Endodermal cell (in vitro differentiated cells): ENCODE results near the gene CC2D2A. TPM values are rescaled to one million over a fixed set of nuclear protein-coding genes. Genes with fewer than 3 reads are reported as not detected.

Source experiments
- DNase-seq: peaks from one replicate; pipeline ENCODE4 v3.0.0-alpha.2; 2017
- H3K27ac ChIP-seq: 2 replicates; pipeline ENCODE4 v1.5.1; 2013; ENCODE audit warnings: mild to moderate bottlenecking, low read depth, low read length, moderate library complexity
- H3K27me3 ChIP-seq: 2 replicates; pipeline ENCODE4 v1.6.1; 2013; ENCODE audit warnings: mild to moderate bottlenecking, low read length, moderate library complexity; ENCODE audit not compliant: insufficient read depth, control insufficient read depth, poor library complexity, severe bottlenecking
- H3K36me3 ChIP-seq: 2 replicates; pipeline ENCODE4 v1.7.0; 2013; ENCODE audit warnings: mild to moderate bottlenecking, low read length, moderate library complexity; ENCODE audit not compliant: control insufficient read depth, insufficient read depth
- H3K4me1 ChIP-seq: one replicate; pipeline ENCODE4 v1.7.0; 2013; ENCODE audit warnings: low read length; ENCODE audit not compliant: control insufficient read depth, insufficient read depth
- H3K4me3 ChIP-seq: 2 replicates; pipeline ENCODE4 v1.5.1; 2013; ENCODE audit warnings: mild to moderate bottlenecking, low read length, moderate library complexity
- H3K9ac ChIP-seq: 2 replicates; pipeline ENCODE4 v1.6.1; 2013; ENCODE audit warnings: mild to moderate bottlenecking, low read length, moderate library complexity; ENCODE audit not compliant: poor library complexity, severe bottlenecking; ENCODE audit errors: extremely low read depth
- H3K9me3 ChIP-seq: 2 replicates; pipeline ENCODE4 v1.6.1; 2013; ENCODE audit warnings: mild to moderate bottlenecking, low read length, moderate library complexity; ENCODE audit not compliant: control insufficient read depth
- H3K27ac Mint-ChIP-seq: 2 replicates; pipeline ENCODE4 v1.8.0; 2020; ENCODE audit warnings: mixed read lengths
- H3K27me3 Mint-ChIP-seq: 2 replicates; pipeline ENCODE4 v1.8.0; 2021; ENCODE audit warnings: mild to moderate bottlenecking, mixed read lengths; ENCODE audit not compliant: insufficient read depth
- H3K36me3 Mint-ChIP-seq: 2 replicates; pipeline ENCODE4 v1.8.0; 2020; ENCODE audit warnings: low read depth, mixed read lengths
- H3K4me1 Mint-ChIP-seq: 2 replicates; pipeline ENCODE4 v1.8.0; 2020; ENCODE audit warnings: mixed read lengths
- H3K4me3 Mint-ChIP-seq: 2 replicates; pipeline ENCODE4 v1.8.0; 2020; ENCODE audit warnings: mild to moderate bottlenecking, moderate library complexity, mixed read lengths
- H3K9me3 Mint-ChIP-seq: 2 replicates; pipeline ENCODE4 v1.8.0; 2020; ENCODE audit warnings: mild to moderate bottlenecking, mixed read lengths
- WGBS, 2 experiments: methylation state at CpG; one replicate each; pipeline versions ENCODE4 v1.1.5 to v1.1.7; 2013; ENCODE audit warnings: missing lambda C conversion rate in 2 of 2, mixed read lengths in 1 of 2; ENCODE audit not compliant: insufficient coverage in 1 of 2, insufficient read length in 1 of 2; 5-methylcytosine and 5-hydroxymethylcytosine counted together
- total RNA-seq, 2 donors: library from RNA; stranded (reverse); fragmentation: NEBNext Ultra II Directional in 1 of 2; extraction: Animal tissue kit (Norgen Biotek cat#: 25700) in 1 of 2; gene quantifications; 2 replicates in 1 of 2; 3 replicates in 1 of 2; pipeline ENCODE4 v1.2.1, GENCODE V29; 2021
- TF ChIP-seq, protein P1 (sequence below): fragments of 200-600 bp; sonication (generic); conservative IDR thresholded peaks from 2 replicates; pipeline ENCODE4 v1.5.0; 2021; ENCODE audit warnings: antibody characterized with exemption, mild to moderate bottlenecking

The CC2D2A gene
- total RNA-seq, 2 donors from 2014 or later, result 12.3 to 25.2 TPM

DNA sequence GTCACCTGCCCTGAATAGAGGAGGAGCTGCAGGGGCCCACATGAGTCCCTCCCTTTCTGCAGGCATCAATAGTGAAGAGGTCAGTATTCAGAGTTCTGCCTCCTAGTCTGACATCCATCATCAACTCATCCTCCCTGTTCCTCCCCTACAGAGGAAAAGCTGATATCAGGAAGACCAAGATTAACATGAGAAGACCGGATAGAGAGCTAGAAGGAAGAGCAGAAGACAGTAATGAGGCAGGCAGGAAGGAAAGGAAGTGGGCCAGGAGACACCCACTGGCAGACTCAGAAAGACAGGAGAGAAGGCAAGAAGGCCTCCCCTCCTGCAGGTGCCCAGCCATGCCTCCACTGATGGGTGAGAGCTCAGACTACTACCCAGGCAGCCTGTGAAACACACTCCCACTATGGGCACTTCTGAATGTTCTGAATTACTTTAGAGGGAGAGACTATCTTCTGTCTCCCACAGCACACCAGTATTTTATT is 74.6 kb downstream of the CC2D2A start:
- no peaks in the 10 kb centered on the region for H3K36me3 ChIP-seq
- no peak overlapping the region for H3K4me3 Mint-ChIP-seq
- WGBS, 2 experiments, result 63 to 73% methylated on average over 1 of the region's 1 CpG
- no peaks in the 10 kb centered on the region for H3K27me3 ChIP-seq
- peaks cover 9% of the 10 kb centered on the region for H3K4me1 Mint-ChIP-seq
- TF ChIP-seq, protein P1, sequence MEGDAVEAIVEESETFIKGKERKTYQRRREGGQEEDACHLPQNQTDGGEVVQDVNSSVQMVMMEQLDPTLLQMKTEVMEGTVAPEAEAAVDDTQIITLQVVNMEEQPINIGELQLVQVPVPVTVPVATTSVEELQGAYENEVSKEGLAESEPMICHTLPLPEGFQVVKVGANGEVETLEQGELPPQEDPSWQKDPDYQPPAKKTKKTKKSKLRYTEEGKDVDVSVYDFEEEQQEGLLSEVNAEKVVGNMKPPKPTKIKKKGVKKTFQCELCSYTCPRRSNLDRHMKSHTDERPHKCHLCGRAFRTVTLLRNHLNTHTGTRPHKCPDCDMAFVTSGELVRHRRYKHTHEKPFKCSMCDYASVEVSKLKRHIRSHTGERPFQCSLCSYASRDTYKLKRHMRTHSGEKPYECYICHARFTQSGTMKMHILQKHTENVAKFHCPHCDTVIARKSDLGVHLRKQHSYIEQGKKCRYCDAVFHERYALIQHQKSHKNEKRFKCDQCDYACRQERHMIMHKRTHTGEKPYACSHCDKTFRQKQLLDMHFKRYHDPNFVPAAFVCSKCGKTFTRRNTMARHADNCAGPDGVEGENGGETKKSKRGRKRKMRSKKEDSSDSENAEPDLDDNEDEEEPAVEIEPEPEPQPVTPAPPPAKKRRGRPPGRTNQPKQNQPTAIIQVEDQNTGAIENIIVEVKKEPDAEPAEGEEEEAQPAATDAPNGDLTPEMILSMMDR, result no peak
- H3K9ac ChIP-seq, result no peak overlapping the region
- peak overlapping the region; percentile 16 for H3K27ac ChIP-seq
- no peaks in the 10 kb centered on the region for H3K9me3 Mint-ChIP-seq
- no peak overlapping the region for H3K4me3 ChIP-seq
- DNase-seq, result no peak
- no peaks in the 10 kb centered on the region for H3K9me3 ChIP-seq
- H3K36me3 Mint-ChIP-seq, result peaks cover 17% of the 10 kb centered on the region
- H3K4me1 ChIP-seq, result peaks cover 2% of the 10 kb centered on the region
- no peak overlapping the region for H3K27ac Mint-ChIP-seq
- H3K27me3 Mint-ChIP-seq, result no peaks in the 10 kb centered on the region

DNA sequence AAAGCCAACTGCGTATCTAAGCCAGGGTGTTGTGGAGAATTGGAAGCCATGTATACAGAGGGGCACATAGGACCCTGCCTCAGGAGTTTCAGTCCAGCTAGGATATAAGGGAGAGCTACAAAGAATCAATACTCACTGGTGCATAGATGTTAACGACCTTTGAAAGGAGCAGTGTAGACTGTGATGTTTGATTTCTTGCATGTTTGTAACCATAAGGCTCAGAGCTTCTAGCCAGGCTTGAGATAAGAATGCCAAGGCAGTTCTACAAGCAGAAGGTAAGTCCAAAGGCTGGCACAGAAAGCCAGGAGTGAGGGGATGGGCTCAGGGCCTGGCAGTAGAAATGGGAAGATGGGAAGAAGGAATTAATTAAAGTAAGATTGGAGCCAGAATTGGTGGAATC is 75.7 kb downstream of the CC2D2A start:
- WGBS, 2 experiments, result 91 to 94% methylated on average over 2 of the region's 2 CpGs

DNA sequence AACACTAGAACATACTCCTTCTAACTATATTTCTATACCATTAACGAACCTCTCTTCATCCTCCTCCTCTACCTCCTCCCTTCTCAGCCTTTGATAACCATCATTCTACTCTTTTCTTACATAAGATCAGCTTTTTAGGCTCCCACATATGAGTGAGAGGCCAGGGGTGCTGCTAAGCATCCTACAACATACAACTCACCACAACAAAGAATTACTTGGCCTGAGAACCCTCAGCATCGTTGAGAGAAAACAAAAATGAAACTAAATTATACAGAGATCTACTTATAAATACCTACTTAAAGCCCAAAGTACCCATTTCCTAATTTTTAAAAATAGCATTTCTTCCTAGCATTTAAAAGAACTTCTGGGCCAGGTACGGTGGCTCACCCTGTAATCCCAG is 77.7 kb downstream of the CC2D2A start:
- Mint-ChIP-seq H3K9me3 (no peaks in the 10 kb centered on the region), H3K4me3 (no peak overlapping the region), H3K4me1 (peaks cover 19% of the 10 kb centered on the region), H3K27ac (no peak overlapping the region), H3K27me3 (no peaks in the 10 kb centered on the region), H3K36me3 (peaks cover 5% of the 10 kb centered on the region)
- no peak for DNase-seq
- no peak overlapping the region for H3K4me3 ChIP-seq
- no peaks in the 10 kb centered on the region for H3K9me3 ChIP-seq
- TF ChIP-seq, protein P1, result no peak
- WGBS, 2 experiments, result 90 to 91% methylated on average over 2 to 3 of the region's 3 CpGs
- no peaks in the 10 kb centered on the region for H3K36me3 ChIP-seq
- no peaks in the 10 kb centered on the region for H3K27me3 ChIP-seq
- no peak overlapping the region for H3K27ac ChIP-seq
- H3K9ac ChIP-seq, result no peak overlapping the region
- H3K4me1 ChIP-seq, result peaks cover 2% of the 10 kb centered on the region

More for the DNA sequence above, 75.7 kb downstream of the CC2D2A start:
- no peak for DNase-seq
- Mint-ChIP-seq H3K9me3 (no peaks in the 10 kb centered on the region), H3K36me3 (peaks cover 17% of the 10 kb centered on the region), H3K4me3 (no peak overlapping the region), H3K4me1 (peaks cover 9% of the 10 kb centered on the region), H3K27ac (peak overlapping the region; percentile 19), H3K27me3 (no peaks in the 10 kb centered on the region)
- H3K9ac ChIP-seq, result no peak overlapping the region
- H3K4me3 ChIP-seq, result no peak overlapping the region
- no peaks in the 10 kb centered on the region for H3K27me3 ChIP-seq
- H3K4me1 ChIP-seq, result peaks cover 2% of the 10 kb centered on the region
- TF ChIP-seq, protein P1, result no peak
- no peaks in the 10 kb centered on the region for H3K9me3 ChIP-seq
- H3K27ac ChIP-seq, result no peak overlapping the region
- H3K36me3 ChIP-seq, result no peaks in the 10 kb centered on the region
